ENCODE data around the gene ARFGAP3. TPM values are rescaled to one million over a fixed set of nuclear protein-coding genes. Genes with fewer than 3 reads are reported as not detected.

Gene ARFGAP3
- total RNA-seq, 1 experiment from 2014 or later = 15.0 TPM

- Histone ChIP-seq H2AK5ac (ENCODE audit: insufficient read length, low read length) (no peak overlapping the region), H3K4ac (ENCODE audit: low read depth, low read length) (no peak overlapping the region), H3K14ac (ENCODE audit: insufficient read depth, low read length) (no peak overlapping the region), H3K4me2 (ENCODE audit: insufficient read depth, insufficient read length, low read length) (no peak overlapping the region), H4K5ac (ENCODE audit: insufficient read length, low read depth, low read length) (no peak overlapping the region), H2BK120ac (ENCODE audit: low read depth, low read length, poor library complexity, severe bottlenecking) (no peak overlapping the region), H3T11ph (ENCODE audit: low read length) (no peak overlapping the region), H3K4me1 (ENCODE audit: insufficient read depth, low read length) (no peaks in the 10 kb centered on the region), H3K23me2 (ENCODE audit: insufficient read length, low read depth, low read length, poor library complexity, severe bottlenecking) (no peaks in the 10 kb centered on the region), H4K20me1 (ENCODE audit: control insufficient read depth, insufficient read depth, insufficient read length) (no peaks in the 10 kb centered on the region), H3K27ac (ENCODE audit: insufficient read length, low read depth, low read length) (no peak overlapping the region), H3K79me2 (ENCODE audit: insufficient read depth, low read length) (no peaks in the 10 kb centered on the region), H3K18ac (ENCODE audit: insufficient read length, low read depth, low read length) (no peak overlapping the region), H4K91ac (ENCODE audit: insufficient read length, low read depth, low read length) (no peak overlapping the region), H2BK5ac (ENCODE audit: insufficient read length, low read length) (no peak overlapping the region), H3K27me3 (ENCODE audit: insufficient read depth, low read length) (no peaks in the 10 kb centered on the region), H3K9ac (ENCODE audit: extremely low read depth, insufficient read length, low read length) (no peak overlapping the region), H4K8ac (replicated peaks; ENCODE audit: insufficient read length, low read depth, low read length) (no peak overlapping the region), H3K56ac (ENCODE audit: insufficient read length, low read depth, low read length) (no peak overlapping the region), H2AFZ (ENCODE audit: low read length) (no peak overlapping the region), H2BK12ac (ENCODE audit: insufficient read length, low read depth, low read length) (no peak overlapping the region), H3K9me3 (ENCODE audit: control insufficient read depth, low read depth, low read length) (no peaks in the 10 kb centered on the region), H2BK20ac (ENCODE audit: low read depth, low read length, poor library complexity, severe bottlenecking) (no peak overlapping the region), H3K23ac (ENCODE audit: insufficient read length, low read depth, low read length) (no peak overlapping the region), H3K79me1 (ENCODE audit: insufficient read depth, low read depth, low read length, poor library complexity, severe bottlenecking) (no peaks in the 10 kb centered on the region), H2BK15ac (ENCODE audit: low read depth, low read length) (no peak overlapping the region)
- no peak for TF ChIP-seq CTCF (conservative IDR thresholded peaks at IDR 0.05)
- H3K4me1 Mint-ChIP-seq = peaks cover 3 to 7% of the 10 kb centered on the region in 2 experiments; a peak in 2 of 4 replicates
- DNase-seq = no peak
- H3K27ac Mint-ChIP-seq = peak overlapping the region in 1 of 3 experiments; percentile 20; a peak in 1 of 7 replicates
- H3K36me3 Mint-ChIP-seq (ENCODE audit: insufficient read depth in 1 of 3, low read depth in 3 of 3) = peaks cover 7 to 34% (median 32%) of the 10 kb centered on the region in 3 experiments; a peak in 5 of 7 replicates
- H3K27me3 Mint-ChIP-seq (ENCODE audit: low read depth) = no peaks in the 10 kb centered on the region
- no peak overlapping the region for H3K4me3 Mint-ChIP-seq
- no peaks in the 10 kb centered on the region for H3K9me3 Mint-ChIP-seq
- no CpG with 5 or more reads among the region's 33 CpGs for WGBS (ENCODE audit: extremely low coverage, insufficient read length, low lambda C conversion rate)
These were observed 12.9 kb upstream of the ARFGAP3 start for GRCh38 chr22:42869888-42870480.

All from H9 (cell line).